Measurements from ENCODE around the gene ARPP21.
"Not testable (repeated sequence)": the region's sequence is repeated elsewhere in the genome, so short reads cannot be mapped to it uniquely, and the experiment has no call there.

The ARPP21 gene

DNA sequence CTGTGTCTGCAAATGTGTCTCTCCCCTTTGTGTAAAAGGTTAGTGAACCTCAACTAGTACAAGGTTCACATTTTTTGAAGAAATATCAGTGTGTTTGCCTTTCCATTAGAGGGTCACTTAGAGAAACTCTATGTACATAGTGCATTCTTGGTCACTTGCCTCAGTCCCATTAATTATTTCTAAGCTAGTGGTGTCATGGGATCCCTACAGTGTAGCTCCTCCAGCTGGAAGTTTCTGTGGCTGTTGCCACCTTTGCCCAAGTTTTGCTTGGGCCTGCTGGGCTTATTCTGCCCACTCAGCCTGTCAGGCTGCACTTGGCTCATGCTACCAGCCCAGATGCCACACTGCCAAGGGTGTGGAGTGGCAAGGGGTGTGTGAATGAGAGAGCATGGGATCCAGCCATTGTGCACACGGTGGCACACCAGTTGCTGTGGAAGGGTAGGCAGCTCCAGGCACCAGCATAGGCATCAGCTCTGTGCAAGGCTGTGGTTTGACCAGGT, 161.7 kb downstream of the ARPP21 start:
- H3K27me3 ChIP-seq, result no peaks in the 10 kb centered on the region
- TF ChIP-seq, protein P1, sequence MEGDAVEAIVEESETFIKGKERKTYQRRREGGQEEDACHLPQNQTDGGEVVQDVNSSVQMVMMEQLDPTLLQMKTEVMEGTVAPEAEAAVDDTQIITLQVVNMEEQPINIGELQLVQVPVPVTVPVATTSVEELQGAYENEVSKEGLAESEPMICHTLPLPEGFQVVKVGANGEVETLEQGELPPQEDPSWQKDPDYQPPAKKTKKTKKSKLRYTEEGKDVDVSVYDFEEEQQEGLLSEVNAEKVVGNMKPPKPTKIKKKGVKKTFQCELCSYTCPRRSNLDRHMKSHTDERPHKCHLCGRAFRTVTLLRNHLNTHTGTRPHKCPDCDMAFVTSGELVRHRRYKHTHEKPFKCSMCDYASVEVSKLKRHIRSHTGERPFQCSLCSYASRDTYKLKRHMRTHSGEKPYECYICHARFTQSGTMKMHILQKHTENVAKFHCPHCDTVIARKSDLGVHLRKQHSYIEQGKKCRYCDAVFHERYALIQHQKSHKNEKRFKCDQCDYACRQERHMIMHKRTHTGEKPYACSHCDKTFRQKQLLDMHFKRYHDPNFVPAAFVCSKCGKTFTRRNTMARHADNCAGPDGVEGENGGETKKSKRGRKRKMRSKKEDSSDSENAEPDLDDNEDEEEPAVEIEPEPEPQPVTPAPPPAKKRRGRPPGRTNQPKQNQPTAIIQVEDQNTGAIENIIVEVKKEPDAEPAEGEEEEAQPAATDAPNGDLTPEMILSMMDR (IDR thresholded peaks at IDR 0.05; ENCODE audit: low read depth, low read length), result no peak
- H3K9me3 ChIP-seq, result no peaks in the 10 kb centered on the region
- no peaks in the 10 kb centered on the region for H3K4me1 ChIP-seq
- DNase-seq, result no peak
- H3K36me3 ChIP-seq, result no peaks in the 10 kb centered on the region
- H3K4me3 ChIP-seq (ENCODE audit: low read depth, low read length), result no peak overlapping the region

DNA sequence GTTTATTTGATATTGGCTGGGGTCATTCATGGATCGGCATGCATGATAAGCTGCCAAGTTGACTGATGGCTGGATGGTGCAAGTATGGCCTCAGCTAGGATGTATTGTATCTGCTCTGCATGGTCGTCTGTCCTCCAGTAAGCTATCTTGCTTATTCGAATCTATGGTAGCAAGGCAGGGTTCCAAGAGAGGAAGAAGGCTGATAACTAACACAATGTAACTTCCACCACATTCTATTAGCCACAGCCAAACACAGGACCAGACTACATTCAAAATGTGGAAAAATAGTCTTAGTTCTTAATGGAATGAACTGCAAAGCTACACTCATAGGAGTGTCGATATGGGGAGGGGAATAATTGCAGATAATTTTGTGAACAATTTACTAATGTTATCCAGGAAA, 175.2 kb downstream of the ARPP21 start:
- H3K4me3 ChIP-seq (ENCODE audit: low read depth, low read length), result no peak overlapping the region
- DNase-seq, result no peak

DNA sequence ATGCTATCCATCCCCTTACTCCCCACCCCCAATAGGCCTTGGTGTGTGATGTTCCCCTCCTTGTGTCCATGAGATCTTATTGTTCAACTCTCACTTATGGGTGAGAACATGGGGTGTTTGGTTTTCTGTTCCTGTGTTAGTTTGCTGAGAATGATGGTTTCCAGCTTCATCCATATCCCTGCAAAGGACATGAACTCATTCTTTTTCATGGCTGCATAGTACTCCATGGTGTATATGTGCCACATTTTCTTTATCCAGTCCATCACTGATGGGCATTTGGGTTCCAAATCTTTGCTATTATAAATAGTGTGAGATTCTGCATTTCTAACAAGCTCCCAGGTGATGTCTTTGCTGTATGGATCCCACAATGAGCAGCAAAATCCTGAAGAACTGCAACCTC, 176.5 kb downstream of the ARPP21 start:
- not testable (repeated sequence) for H3K36me3 ChIP-seq; H3K9me3 ChIP-seq; H3K4me1 ChIP-seq; DNase-seq; H3K4me3 ChIP-seq (ENCODE audit: low read depth, low read length); H3K27me3 ChIP-seq

More for the DNA sequence above, 175.2 kb downstream of the ARPP21 start:
- no peaks in the 10 kb centered on the region for H3K27me3 ChIP-seq
- no peaks in the 10 kb centered on the region for H3K9me3 ChIP-seq
- no peaks in the 10 kb centered on the region for H3K36me3 ChIP-seq
- no peaks in the 10 kb centered on the region for H3K4me1 ChIP-seq
- TF ChIP-seq, protein P1 (IDR thresholded peaks at IDR 0.05; ENCODE audit: low read depth, low read length), result no peak

DNA sequence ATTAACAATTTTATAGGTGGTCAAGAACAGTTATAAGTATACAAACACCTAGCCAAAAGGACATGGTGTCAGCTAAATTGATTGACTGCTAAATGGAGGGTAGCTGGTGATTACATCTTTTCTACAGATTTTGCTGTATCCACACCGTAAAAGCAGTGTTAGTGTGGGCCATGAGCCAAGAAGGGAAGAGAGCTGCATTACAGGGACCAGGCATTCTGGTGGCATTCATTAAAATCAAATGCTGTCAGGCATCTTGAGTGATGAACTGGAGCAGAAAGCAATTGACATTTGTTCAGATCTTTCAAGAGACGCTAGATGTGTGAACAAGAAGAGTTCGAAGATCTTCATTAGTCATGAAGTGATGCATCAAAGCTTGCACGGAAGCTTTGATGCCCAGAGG, 177.9 kb downstream of the ARPP21 start:
- DNase-seq, result no peak
- H3K36me3 ChIP-seq, result no peaks in the 10 kb centered on the region
- no peak overlapping the region for H3K4me3 ChIP-seq (ENCODE audit: low read depth, low read length)
- TF ChIP-seq, protein P1 (IDR thresholded peaks at IDR 0.05; ENCODE audit: low read depth, low read length), result no peak
- no peaks in the 10 kb centered on the region for H3K4me1 ChIP-seq
- H3K9me3 ChIP-seq, result no peaks in the 10 kb centered on the region
- H3K27me3 ChIP-seq, result no peaks in the 10 kb centered on the region

DNA sequence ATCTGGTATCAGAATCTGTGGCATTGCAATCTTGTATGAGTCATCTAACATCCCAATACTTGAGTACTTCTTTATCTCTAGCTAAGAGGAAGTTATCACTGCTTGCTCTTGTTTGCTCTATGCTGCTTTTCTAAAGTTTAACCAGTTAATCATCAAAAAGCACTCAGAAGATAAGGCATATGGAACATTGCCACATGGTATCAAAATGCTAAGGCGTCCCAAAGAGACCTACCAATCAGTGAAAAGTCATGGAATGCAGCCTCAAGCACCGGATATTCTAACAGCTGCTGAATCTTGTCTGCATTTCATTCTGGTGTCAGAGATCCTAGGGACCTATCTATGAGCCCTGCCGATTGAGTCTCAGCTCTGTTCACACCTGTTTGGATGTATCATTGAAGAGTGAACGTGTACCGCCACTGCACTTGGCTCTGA, 192.8 kb downstream of the ARPP21 start:
- no peaks in the 10 kb centered on the region for H3K9me3 ChIP-seq
- no peaks in the 10 kb centered on the region for H3K4me1 ChIP-seq
- no peaks in the 10 kb centered on the region for H3K27me3 ChIP-seq
- TF ChIP-seq, protein P1 (IDR thresholded peaks at IDR 0.05; ENCODE audit: low read depth, low read length), result no peak
- H3K36me3 ChIP-seq, result no peaks in the 10 kb centered on the region
- DNase-seq, result no peak
- H3K4me3 ChIP-seq (ENCODE audit: low read depth, low read length), result no peak overlapping the region
